GM12878 (cell line): ENCODE data around the gene RNF130. TPM values are rescaled to one million over a fixed set of nuclear protein-coding genes. Genes with fewer than 3 reads are reported as not detected.

Experiments used
- ATAC-seq: fragments of 200-7000 bp; cut with Tn5 transposase; 3 replicates; pipeline ENCODE4 v1.9.1; 2020; ENCODE audit warnings: mild to moderate bottlenecking, moderate library complexity
- BruUV-seq: library from RNA; stranded (reverse); fragments of 400-500 nt; replicated peaks from 2 replicates; lab custom pipeline; 2021; lab: Mats Ljungman, UMichigan
- CTCF ChIA-PET: fragments of 300-600 bp; sonication (Branson Sonifier 250); formaldehyde crosslinking; extraction: SDS; loops from one replicate; lab custom pipeline; 2021; ENCODE audit warnings: inconsistent platforms; lab: Yijun Ruan, JAX
- POLR2A ChIA-PET: fragments of 350-600 bp; formaldehyde crosslinking; extraction: SDS; loops from one replicate; lab custom pipeline; 2021; ENCODE audit warnings: inconsistent platforms; lab: Charles Lee
- RAD21 ChIA-PET: fragments of 300-600 bp; sonication (Branson Sonifier 250); formaldehyde crosslinking; loops from one replicate; lab custom pipeline; 2023; ENCODE audit warnings: antibody characterized with exemption; ENCODE audit not compliant: unreplicated experiment; lab: Charles Lee
- SMC1A ChIA-PET: fragments of 300-600 bp; sonication (Branson Sonifier 250); formaldehyde crosslinking; loops from one replicate; lab custom pipeline; 2023; ENCODE audit not compliant: unreplicated experiment, uncharacterized antibody; lab: Charles Lee
- DNase-seq: peaks from one replicate; pipeline ENCODE4 v3.0.0-alpha.2; 2011; ENCODE audit warnings: low read depth, low spot score
- FAIRE-seq: peaks from 3 replicates; lab custom pipeline; 2011; peaks lifted over from hg19 to GRCh38; lab: Jason Lieb, UNC
- H2AFZ ChIP-seq: 2 replicates; pipeline ENCODE4 v1.6.0; 2011; ENCODE audit warnings: low read depth, low read length, control low read depth; ENCODE audit not compliant: control insufficient read depth
- H3K27ac ChIP-seq: 2 replicates; pipeline ENCODE4 v1.5.1; 2011; ENCODE audit warnings: control low read depth; ENCODE audit not compliant: control insufficient read depth, insufficient read depth
- H3K27me3 ChIP-seq, 2 experiments: replicated peaks in 1 of 2; 2 replicates each; pipeline versions ENCODE4 v1.6.0 to v1.6.1; 2011; ENCODE audit warnings: low read length in 1 of 2; ENCODE audit not compliant: control insufficient read depth in 2 of 2, insufficient read depth in 2 of 2
- H3K36me3 ChIP-seq, 2 experiments: 2 replicates each; pipeline ENCODE4 v1.5.1; 2011; ENCODE audit warnings: low read length in 1 of 2; ENCODE audit not compliant: control insufficient read depth in 2 of 2, insufficient read depth in 2 of 2
- H3K4me1 ChIP-seq: 2 replicates; pipeline ENCODE4 v1.6.1; 2011; ENCODE audit warnings: mild to moderate bottlenecking, low read length, moderate library complexity, mixed read lengths; ENCODE audit not compliant: control insufficient read depth, insufficient read depth
- H3K4me2 ChIP-seq: 2 replicates; pipeline ENCODE4 v1.6.0; 2011; ENCODE audit warnings: control low read depth; ENCODE audit not compliant: control insufficient read depth, insufficient read depth
- H3K4me3 ChIP-seq: fragments of 200-600 bp; sonication (generic); 2 replicates; pipeline ENCODE4 v1.5.1; 2016
- H3K79me2 ChIP-seq: 2 replicates; pipeline ENCODE4 v1.6.0; 2011; ENCODE audit warnings: low read length; ENCODE audit not compliant: control insufficient read depth, insufficient read depth
- H3K9ac ChIP-seq: 2 replicates; pipeline ENCODE4 v1.8.0; 2011; ENCODE audit warnings: low read length, control low read depth, mixed read lengths; ENCODE audit not compliant: control insufficient read depth, insufficient read depth
- H3K9me3 ChIP-seq: replicated peaks from 3 replicates; pipeline ENCODE4 v1.5.1; 2011; ENCODE audit warnings: mild to moderate bottlenecking, low read length; ENCODE audit not compliant: control insufficient read depth, insufficient read depth
- H4K20me1 ChIP-seq: 2 replicates; pipeline ENCODE4 v1.6.0; 2011; ENCODE audit not compliant: control insufficient read depth, insufficient read depth
- CBX3 ChIP-seq: fragments of 200-600 bp; sonication (generic); IDR thresholded peaks from 2 replicates; pipeline ENCODE4 v1.6.1; 2016; ENCODE audit warnings: low read depth, borderline replicate concordance
- ESRRA ChIP-seq: IDR thresholded peaks from 2 replicates; pipeline ENCODE4 v1.6.1; 2012; ENCODE audit warnings: mild to moderate bottlenecking, low read length, improper control_type of control experiment
- IKZF1 ChIP-seq: fragments of 450-650 bp; conservative IDR thresholded peaks from 2 replicates; pipeline ENCODE4 v1.6.1; 2017; ENCODE audit warnings: antibody characterized with exemption, mild to moderate bottlenecking
- MTA3 ChIP-seq: IDR thresholded peaks from 2 replicates; pipeline ENCODE4 v1.6.1; 2012; ENCODE audit warnings: low read length, inconsistent platforms, borderline replicate concordance
- RBBP5 ChIP-seq: fragments of 200-600 bp; sonication (generic); conservative IDR thresholded peaks from 2 replicates; pipeline ENCODE4 v1.6.1; 2016
- RFX5 ChIP-seq: IDR thresholded peaks from 2 replicates; pipeline ENCODE4 v1.6.1; 2011; ENCODE audit warnings: low read depth, low read length, improper control_type of control experiment
- SIN3A ChIP-seq: IDR thresholded peaks from 2 replicates; pipeline ENCODE4 v1.6.1; 2012; ENCODE audit warnings: low read depth, low read length, improper control_type of control experiment
- TAF1 ChIP-seq: IDR thresholded peaks from 2 replicates; pipeline ENCODE4 v1.6.1; 2011; ENCODE audit warnings: mild to moderate bottlenecking, low read depth, low read length, borderline replicate concordance
- WGBS: methylation state at CpG from one replicate; pipeline ENCODE4 v1.1.6; 2016; ENCODE audit warnings: low lambda C conversion rate; ENCODE audit not compliant: insufficient replicate concordance, insufficient coverage; ENCODE audit errors: missing lambda C conversion rate; 5-methylcytosine and 5-hydroxymethylcytosine counted together
- in situ Hi-C: fragments of 300-500 bp; cut with MboI; formaldehyde crosslinking; loops from 9 replicates; pipeline ENCODE4 v1.14.3; 2018; ENCODE audit warnings: mixed read lengths
- intact Hi-C: fragments of 100-400 bp; cut with micrococcal nuclease; formaldehyde crosslinking; loops from one replicate; pipeline ENCODE4 v1.14.2; 2022; ENCODE audit not compliant: unreplicated experiment
- polyA plus RNA-seq, 11 experiments: library from polyadenylated mRNA; depleted of rRNA in 4 of 11; unstranded in 6 of 11; stranded (reverse) in 5 of 11; fragments of >200 nt; fragmentation: Nextera tagmentation in 4 of 11; fragmentation: Illumina TruSeq in 1 of 11; extraction: Ambion mirVana in 4 of 11; extraction: Trizol in 1 of 11; gene quantifications; 1 replicate in 1 of 11; 2 replicates in 10 of 11; pipeline versions ENCODE4 v1.2.1 to v1.2.3, GENCODE V29; 2011 to 2016; ENCODE audit warnings: inconsistent platforms in 2 of 11, missing spikeins in 2 of 11, low read depth in 1 of 11
- total RNA-seq, 4 experiments: library from RNA; depleted of rRNA in 3 of 4; stranded (reverse); fragments of >200 nt in 3 of 4; fragmentation: Illumina TruSeq in 1 of 4; extraction: Trizol in 1 of 4; gene quantifications; 2 replicates each; pipeline versions ENCODE4 v1.2.1 to v1.2.3, GENCODE V29; 2013 to 2021
- TF ChIP-seq, protein P1 (sequence below): IDR thresholded peaks from 2 replicates; pipeline ENCODE4 v1.6.1; 2012; ENCODE audit warnings: improper control_type of control experiment, low read depth, low read length; ENCODE audit not compliant: insufficient replicate concordance
- TF ChIP-seq, protein P2 (sequence below): fragments of 450-650 bp; IDR thresholded peaks from 2 replicates; pipeline ENCODE4 v1.6.1; 2017; ENCODE audit warnings: low read depth, mild to moderate bottlenecking, moderate library complexity

RNF130 gene
- total and polyA plus RNA-seq, 10 of the 15 experiments (the other 5 are each of a cell fraction or from before 2014, with no cell fraction given) = 0.04 to 0.36 (median 0.11) TPM; not detected in 1

- DNase-seq = no peak
- in situ Hi-C loops = no loop called here
- Histone ChIP-seq H3K36me3 (no peaks in the 10 kb centered on the region), H3K27me3 (no peaks in the 10 kb centered on the region), H2AFZ (no peak overlapping the region), H3K9me3 (no peaks in the 10 kb centered on the region), H3K4me3 (no peak overlapping the region), H3K79me2 (no peaks in the 10 kb centered on the region), H3K27ac (no peak overlapping the region), H3K4me1 (no peaks in the 10 kb centered on the region), H3K4me2 (no peak overlapping the region), H4K20me1 (no peaks in the 10 kb centered on the region), H3K9ac (no peak overlapping the region)
- FAIRE-seq = no peak
- ATAC-seq = no peak
- RAD21 ChIA-PET = no interaction called here
- TF ChIP-seq RFX5 = no peak
- no peak for TF ChIP-seq MTA3
- TF ChIP-seq IKZF1 = no peak
- no peak for TF ChIP-seq CBX3
- no peak for TF ChIP-seq TAF1
- no peak for TF ChIP-seq RBBP5
- TF ChIP-seq, protein P1, sequence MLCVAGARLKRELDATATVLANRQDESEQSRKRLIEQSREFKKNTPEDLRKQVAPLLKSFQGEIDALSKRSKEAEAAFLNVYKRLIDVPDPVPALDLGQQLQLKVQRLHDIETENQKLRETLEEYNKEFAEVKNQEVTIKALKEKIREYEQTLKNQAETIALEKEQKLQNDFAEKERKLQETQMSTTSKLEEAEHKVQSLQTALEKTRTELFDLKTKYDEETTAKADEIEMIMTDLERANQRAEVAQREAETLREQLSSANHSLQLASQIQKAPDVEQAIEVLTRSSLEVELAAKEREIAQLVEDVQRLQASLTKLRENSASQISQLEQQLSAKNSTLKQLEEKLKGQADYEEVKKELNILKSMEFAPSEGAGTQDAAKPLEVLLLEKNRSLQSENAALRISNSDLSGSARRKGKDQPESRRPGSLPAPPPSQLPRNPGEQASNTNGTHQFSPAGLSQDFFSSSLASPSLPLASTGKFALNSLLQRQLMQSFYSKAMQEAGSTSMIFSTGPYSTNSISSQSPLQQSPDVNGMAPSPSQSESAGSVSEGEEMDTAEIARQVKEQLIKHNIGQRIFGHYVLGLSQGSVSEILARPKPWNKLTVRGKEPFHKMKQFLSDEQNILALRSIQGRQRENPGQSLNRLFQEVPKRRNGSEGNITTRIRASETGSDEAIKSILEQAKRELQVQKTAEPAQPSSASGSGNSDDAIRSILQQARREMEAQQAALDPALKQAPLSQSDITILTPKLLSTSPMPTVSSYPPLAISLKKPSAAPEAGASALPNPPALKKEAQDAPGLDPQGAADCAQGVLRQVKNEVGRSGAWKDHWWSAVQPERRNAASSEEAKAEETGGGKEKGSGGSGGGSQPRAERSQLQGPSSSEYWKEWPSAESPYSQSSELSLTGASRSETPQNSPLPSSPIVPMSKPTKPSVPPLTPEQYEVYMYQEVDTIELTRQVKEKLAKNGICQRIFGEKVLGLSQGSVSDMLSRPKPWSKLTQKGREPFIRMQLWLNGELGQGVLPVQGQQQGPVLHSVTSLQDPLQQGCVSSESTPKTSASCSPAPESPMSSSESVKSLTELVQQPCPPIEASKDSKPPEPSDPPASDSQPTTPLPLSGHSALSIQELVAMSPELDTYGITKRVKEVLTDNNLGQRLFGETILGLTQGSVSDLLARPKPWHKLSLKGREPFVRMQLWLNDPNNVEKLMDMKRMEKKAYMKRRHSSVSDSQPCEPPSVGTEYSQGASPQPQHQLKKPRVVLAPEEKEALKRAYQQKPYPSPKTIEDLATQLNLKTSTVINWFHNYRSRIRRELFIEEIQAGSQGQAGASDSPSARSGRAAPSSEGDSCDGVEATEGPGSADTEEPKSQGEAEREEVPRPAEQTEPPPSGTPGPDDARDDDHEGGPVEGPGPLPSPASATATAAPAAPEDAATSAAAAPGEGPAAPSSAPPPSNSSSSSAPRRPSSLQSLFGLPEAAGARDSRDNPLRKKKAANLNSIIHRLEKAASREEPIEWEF = no peak
- TF ChIP-seq, protein P2, sequence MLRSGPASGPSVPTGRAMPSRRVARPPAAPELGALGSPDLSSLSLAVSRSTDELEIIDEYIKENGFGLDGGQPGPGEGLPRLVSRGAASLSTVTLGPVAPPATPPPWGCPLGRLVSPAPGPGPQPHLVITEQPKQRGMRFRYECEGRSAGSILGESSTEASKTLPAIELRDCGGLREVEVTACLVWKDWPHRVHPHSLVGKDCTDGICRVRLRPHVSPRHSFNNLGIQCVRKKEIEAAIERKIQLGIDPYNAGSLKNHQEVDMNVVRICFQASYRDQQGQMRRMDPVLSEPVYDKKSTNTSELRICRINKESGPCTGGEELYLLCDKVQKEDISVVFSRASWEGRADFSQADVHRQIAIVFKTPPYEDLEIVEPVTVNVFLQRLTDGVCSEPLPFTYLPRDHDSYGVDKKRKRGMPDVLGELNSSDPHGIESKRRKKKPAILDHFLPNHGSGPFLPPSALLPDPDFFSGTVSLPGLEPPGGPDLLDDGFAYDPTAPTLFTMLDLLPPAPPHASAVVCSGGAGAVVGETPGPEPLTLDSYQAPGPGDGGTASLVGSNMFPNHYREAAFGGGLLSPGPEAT = no peak
- no peak for TF ChIP-seq SIN3A
- TF ChIP-seq ESRRA = no peak
- no TSS peak for BruUV-seq
- POLR2A ChIA-PET = no interaction called here
- intact Hi-C loops = no loop called here
- SMC1A ChIA-PET = no interaction called here
- CTCF ChIA-PET = no interaction called here
- 44% methylated on average over 29 of the region's 29 CpGs for whole genome bisulfite sequencing
Measured at GRCh38 chr5:180100621-180101450, 29.3 kb upstream of the RNF130 start.
